Measurements from ENCODE around the gene TMEM164.

The TMEM164 gene

GRCh38 chrX:110042496-110042895, 39.6 kb downstream of the TMEM164 start:
- DNase-seq: no peak

- DNase-seq: no peak
Measured at GRCh38 chrX:110043506-110043905, 40.6 kb downstream of the TMEM164 start.

GRCh38 chrX:110044346-110045249, 41.7 kb downstream of the TMEM164 start:
- DNase-seq: no peak

GRCh38 chrX:110045421-110045820, 42.5 kb downstream of the TMEM164 start:
- DNase-seq: no peak

- no peak for DNase-seq
Measured at GRCh38 chrX:110046001-110046400, 43.1 kb downstream of the TMEM164 start.

- DNase-seq: no peak
Measured at GRCh38 chrX:110046971-110047370, 44.1 kb downstream of the TMEM164 start.

GRCh38 chrX:110049096-110049495, 46.2 kb downstream of the TMEM164 start:
- DNase-seq: no peak

GRCh38 chrX:110050386-110050785, 47.5 kb downstream of the TMEM164 start:
- no peak for DNase-seq

- DNase-seq: no peak
Measured at GRCh38 chrX:110050901-110051300, 48.0 kb downstream of the TMEM164 start.

GRCh38 chrX:110051559-110051958, 48.6 kb downstream of the TMEM164 start:
- DNase-seq: no peak

GRCh38 chrX:110052303-110052702, 49.4 kb downstream of the TMEM164 start:
- no peak for DNase-seq

- no peak for DNase-seq
Measured at GRCh38 chrX:110053453-110053852, 50.5 kb downstream of the TMEM164 start.

GRCh38 chrX:110055616-110056015, 52.7 kb downstream of the TMEM164 start:
- DNase-seq: no peak

GRCh38 chrX:110056419-110056818, 53.5 kb downstream of the TMEM164 start:
- DNase-seq: no peak

GRCh38 chrX:110059410-110059809, 56.5 kb downstream of the TMEM164 start:
- no peak for DNase-seq

- no peak for DNase-seq
Measured at GRCh38 chrX:110060317-110060716, 57.4 kb downstream of the TMEM164 start.

GRCh38 chrX:110060846-110061537, 58.1 kb downstream of the TMEM164 start:
- no peak for DNase-seq

- DNase-seq: no peak
Measured at GRCh38 chrX:110062919-110063318, 60.0 kb downstream of the TMEM164 start.

- no peak for DNase-seq
Measured at GRCh38 chrX:110066488-110067225, 63.7 kb downstream of the TMEM164 start.

- no peak for DNase-seq
Measured at GRCh38 chrX:110070970-110071369, 68.1 kb downstream of the TMEM164 start.

GRCh38 chrX:110081320-110081719, 78.4 kb downstream of the TMEM164 start:
- DNase-seq: no peak

GRCh38 chrX:110081740-110082139, 78.8 kb downstream of the TMEM164 start:
- DNase-seq: no peak

GRCh38 chrX:110082161-110082560, 79.2 kb downstream of the TMEM164 start:
- no peak for DNase-seq

Measured in activated CD8-positive, alpha-beta memory T cell treated with anti-CD3 and anti-CD28 coated beads, Interleukin-2, amount 50 U/mL, for 4 hours (primary cell).